Nephron progenitor cell (in vitro differentiated cells): ENCODE results near the gene IL32.

Source experiments
- DNase-seq: peaks from one replicate; pipeline ENCODE4 v3.0.0; 2021
- H3K27ac Mint-ChIP-seq: 2 replicates; pipeline ENCODE4 v1.8.0; 2021; ENCODE audit warnings: mild to moderate bottlenecking, moderate library complexity, mixed read lengths
- H3K27me3 Mint-ChIP-seq: 2 replicates; pipeline ENCODE4 v1.8.0; 2021; ENCODE audit warnings: mild to moderate bottlenecking, low read depth, mixed read lengths; ENCODE audit not compliant: poor library complexity
- H3K36me3 Mint-ChIP-seq: 2 replicates; pipeline ENCODE4 v1.8.0; 2021; ENCODE audit warnings: low read depth, mixed read lengths
- H3K4me1 Mint-ChIP-seq: 2 replicates; pipeline ENCODE4 v1.8.0; 2021; ENCODE audit warnings: mixed read lengths
- H3K4me3 Mint-ChIP-seq: 2 replicates; pipeline ENCODE4 v1.8.0; 2021; ENCODE audit warnings: mild to moderate bottlenecking, moderate library complexity, mixed read lengths
- H3K9me3 Mint-ChIP-seq: 2 replicates; pipeline ENCODE4 v1.8.0; 2021; ENCODE audit warnings: mild to moderate bottlenecking, moderate library complexity, mixed read lengths
- TF ChIP-seq, protein P1 (sequence below): fragments of 200-600 bp; sonication (generic); IDR thresholded peaks from 2 replicates; pipeline ENCODE4 v1.5.0; 2021; ENCODE audit warnings: antibody characterized with exemption

The IL32 gene

DNA sequence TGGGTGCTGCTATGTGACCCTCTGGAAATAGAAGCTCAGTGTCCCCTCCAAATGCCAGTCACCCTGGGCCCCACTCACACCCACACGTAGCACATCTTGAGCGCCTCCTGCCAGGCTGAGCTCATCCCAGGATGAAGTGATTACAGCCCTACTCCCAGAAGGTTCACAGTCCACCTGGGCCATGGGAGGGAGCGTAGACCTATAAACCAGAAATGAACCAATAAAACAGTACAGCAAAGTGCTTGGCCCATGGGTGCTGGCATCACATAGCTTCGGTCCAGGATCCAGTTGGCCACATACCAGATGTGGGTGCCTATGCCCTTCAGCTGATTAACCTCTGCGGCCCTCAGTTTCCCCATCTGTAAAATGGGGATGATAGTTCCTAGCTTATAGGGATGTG is 26.5 kb upstream of the IL32 start:
- H3K27me3 Mint-ChIP-seq: peaks cover 85% of the 10 kb centered on the region
- H3K27ac Mint-ChIP-seq: no peak overlapping the region
- no peaks in the 10 kb centered on the region for H3K9me3 Mint-ChIP-seq
- no peaks in the 10 kb centered on the region for H3K4me1 Mint-ChIP-seq
- TF ChIP-seq, protein P1, sequence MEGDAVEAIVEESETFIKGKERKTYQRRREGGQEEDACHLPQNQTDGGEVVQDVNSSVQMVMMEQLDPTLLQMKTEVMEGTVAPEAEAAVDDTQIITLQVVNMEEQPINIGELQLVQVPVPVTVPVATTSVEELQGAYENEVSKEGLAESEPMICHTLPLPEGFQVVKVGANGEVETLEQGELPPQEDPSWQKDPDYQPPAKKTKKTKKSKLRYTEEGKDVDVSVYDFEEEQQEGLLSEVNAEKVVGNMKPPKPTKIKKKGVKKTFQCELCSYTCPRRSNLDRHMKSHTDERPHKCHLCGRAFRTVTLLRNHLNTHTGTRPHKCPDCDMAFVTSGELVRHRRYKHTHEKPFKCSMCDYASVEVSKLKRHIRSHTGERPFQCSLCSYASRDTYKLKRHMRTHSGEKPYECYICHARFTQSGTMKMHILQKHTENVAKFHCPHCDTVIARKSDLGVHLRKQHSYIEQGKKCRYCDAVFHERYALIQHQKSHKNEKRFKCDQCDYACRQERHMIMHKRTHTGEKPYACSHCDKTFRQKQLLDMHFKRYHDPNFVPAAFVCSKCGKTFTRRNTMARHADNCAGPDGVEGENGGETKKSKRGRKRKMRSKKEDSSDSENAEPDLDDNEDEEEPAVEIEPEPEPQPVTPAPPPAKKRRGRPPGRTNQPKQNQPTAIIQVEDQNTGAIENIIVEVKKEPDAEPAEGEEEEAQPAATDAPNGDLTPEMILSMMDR: no peak
- DNase-seq: no peak
- no peaks in the 10 kb centered on the region for H3K36me3 Mint-ChIP-seq
- H3K4me3 Mint-ChIP-seq: no peak overlapping the region

- peaks cover 10% of the 10 kb centered on the region for H3K9me3 Mint-ChIP-seq
- no peak overlapping the region for H3K4me3 Mint-ChIP-seq
- DNase-seq: no peak
- peaks cover 91% of the 10 kb centered on the region for H3K27me3 Mint-ChIP-seq
- TF ChIP-seq, protein P1: no peak
- H3K4me1 Mint-ChIP-seq: peaks cover 5% of the 10 kb centered on the region
- no peaks in the 10 kb centered on the region for H3K36me3 Mint-ChIP-seq
- no peak overlapping the region for H3K27ac Mint-ChIP-seq
These were observed 23.1 kb upstream of the IL32 start for GRCh38 chr16:3042376-3042775.

DNA sequence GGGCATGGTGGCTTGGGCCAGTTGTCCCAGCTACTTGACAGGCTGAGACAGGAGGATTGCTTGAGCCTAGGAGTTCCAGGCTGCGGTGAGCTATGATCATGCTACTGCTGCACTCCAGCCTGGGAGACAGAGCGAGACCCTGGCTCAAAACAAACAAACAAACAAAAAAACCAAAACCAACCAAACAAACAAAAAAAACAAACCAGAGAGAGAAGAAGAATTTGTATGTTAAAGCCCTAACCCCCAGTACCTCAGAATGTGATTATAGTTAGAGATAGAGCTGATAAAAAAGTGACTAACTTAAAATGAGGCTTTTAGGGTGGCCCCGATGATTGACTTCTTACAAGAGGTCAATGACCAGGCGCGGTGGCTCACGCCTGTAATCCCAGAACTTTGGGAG is 20.7 kb upstream of the IL32 start:
- Mint-ChIP-seq H3K36me3 (no peaks in the 10 kb centered on the region), H3K27me3 (peaks cover 88% of the 10 kb centered on the region), H3K27ac (no peak overlapping the region), H3K4me1 (peaks cover 5% of the 10 kb centered on the region), H3K4me3 (peak overlapping the region; percentile 74), H3K9me3 (peaks cover 10% of the 10 kb centered on the region)
- TF ChIP-seq, protein P1: no peak
- DNase-seq: no peak

DNA sequence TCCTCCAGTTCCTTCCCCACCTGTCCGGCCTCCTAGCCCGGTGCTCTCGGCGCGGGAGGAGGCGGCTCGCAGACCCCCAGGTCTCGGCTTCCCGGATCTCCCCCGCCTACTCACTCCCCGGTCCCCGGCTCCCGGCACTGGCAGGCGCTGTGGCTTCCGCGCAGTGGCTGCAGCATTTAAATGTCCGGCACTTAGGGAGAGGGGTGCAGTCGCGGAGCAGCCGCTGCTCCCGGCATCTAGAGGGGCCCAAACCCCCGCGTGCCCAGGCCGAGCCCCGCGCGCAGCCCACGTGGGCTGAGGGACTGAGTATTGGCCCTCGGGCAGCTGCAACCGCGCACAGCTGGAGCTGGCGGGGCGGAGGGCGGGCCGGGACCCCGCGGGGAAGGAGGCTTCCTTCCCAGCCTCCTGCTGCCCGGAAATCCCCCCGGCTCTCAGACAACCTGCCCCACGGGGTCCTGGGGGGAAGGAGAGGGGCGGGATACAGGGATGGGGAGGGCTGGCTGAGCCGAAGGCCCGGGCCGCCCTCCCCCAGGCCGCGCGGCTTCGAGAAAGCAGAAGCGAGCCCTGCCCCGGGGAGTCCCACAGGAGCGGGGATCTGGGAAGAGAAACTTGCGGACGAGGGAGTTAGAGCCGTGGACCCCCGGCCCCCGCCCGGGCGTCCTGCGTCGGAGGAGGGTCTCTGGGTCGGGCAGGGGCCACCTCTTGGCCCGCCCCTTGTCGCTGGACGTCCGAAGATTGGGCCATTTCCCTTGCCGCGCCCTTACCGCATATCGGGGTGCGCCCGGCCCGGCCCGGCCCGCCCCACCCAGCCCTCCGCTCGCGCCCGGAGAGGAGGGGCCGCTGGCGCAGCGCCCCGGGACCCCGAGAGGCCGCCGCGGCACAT is 19.4 kb upstream of the IL32 start, which contains the start of gene MMP25:
Gene MMP25 (plus strand): TSS at position 804 of the 883 bp plus-strand sequence. CDS start 357 bp downstream, outside the sequence.
- H3K9me3 Mint-ChIP-seq: peaks cover 10% of the 10 kb centered on the region
- H3K27ac Mint-ChIP-seq: no peak within 1 kb of the TSS
- no peaks in the 10 kb centered on the region for H3K36me3 Mint-ChIP-seq
- peak; percentile 56 for DNase-seq
- peaks cover 87% of the 10 kb centered on the region for H3K27me3 Mint-ChIP-seq
- peaks cover 13% of the 10 kb centered on the region for H3K4me1 Mint-ChIP-seq
- TF ChIP-seq, protein P1: no peak
- H3K4me3 Mint-ChIP-seq: peak within 1 kb of the TSS; percentile 74

- peak; percentile 46 for DNase-seq
- Mint-ChIP-seq H3K27me3 (peaks cover 86% of the 10 kb centered on the region), H3K27ac (no peak overlapping the region), H3K9me3 (peaks cover 10% of the 10 kb centered on the region), H3K36me3 (no peaks in the 10 kb centered on the region), H3K4me3 (peak overlapping the region; percentile 63), H3K4me1 (peaks cover 16% of the 10 kb centered on the region)
- TF ChIP-seq, protein P1: no peak
These were observed 18.6 kb upstream of the IL32 start for GRCh38 chr16:3046641-3047386.
